ENCODE data around the gene OR5M3.

- no peak for TF ChIP-seq CTCF (IDR thresholded peaks at IDR 0.05)
- TF ChIP-seq EZH2phosphoT487 (IDR thresholded peaks at IDR 0.05), result no peak
- no peak for TF ChIP-seq EZH2 (IDR thresholded peaks at IDR 0.05)
These were observed 1.6 kb upstream of the OR5M3 start for GRCh38 chr11:56474729-56475235.
